Hepatocyte (in vitro differentiated cells): ENCODE data around the gene DDX56.

Experiments used
- EZH2 ChIP-seq: fragments of 200-600 bp; sonication (generic); IDR thresholded peaks from 2 replicates; pipeline ENCODE4 v1.6.1; 2016; ENCODE audit warnings: antibody characterized with exemption, mild to moderate bottlenecking, borderline replicate concordance
- EZH2phosphoT487 ChIP-seq: fragments of 200-600 bp; sonication (generic); IDR thresholded peaks from one replicate; pipeline ENCODE4 v1.6.1; 2018; ENCODE audit warnings: antibody characterized with exemption, mild to moderate bottlenecking, low read depth, moderate library complexity; ENCODE audit not compliant: unreplicated experiment, severe bottlenecking
- TF ChIP-seq, protein P1 (sequence below): fragments of 200-600 bp; sonication (generic); IDR thresholded peaks from 2 replicates; pipeline ENCODE4 v1.5.1; 2016; ENCODE audit warnings: antibody characterized with exemption, mild to moderate bottlenecking; ENCODE audit not compliant: poor library complexity

DNA sequence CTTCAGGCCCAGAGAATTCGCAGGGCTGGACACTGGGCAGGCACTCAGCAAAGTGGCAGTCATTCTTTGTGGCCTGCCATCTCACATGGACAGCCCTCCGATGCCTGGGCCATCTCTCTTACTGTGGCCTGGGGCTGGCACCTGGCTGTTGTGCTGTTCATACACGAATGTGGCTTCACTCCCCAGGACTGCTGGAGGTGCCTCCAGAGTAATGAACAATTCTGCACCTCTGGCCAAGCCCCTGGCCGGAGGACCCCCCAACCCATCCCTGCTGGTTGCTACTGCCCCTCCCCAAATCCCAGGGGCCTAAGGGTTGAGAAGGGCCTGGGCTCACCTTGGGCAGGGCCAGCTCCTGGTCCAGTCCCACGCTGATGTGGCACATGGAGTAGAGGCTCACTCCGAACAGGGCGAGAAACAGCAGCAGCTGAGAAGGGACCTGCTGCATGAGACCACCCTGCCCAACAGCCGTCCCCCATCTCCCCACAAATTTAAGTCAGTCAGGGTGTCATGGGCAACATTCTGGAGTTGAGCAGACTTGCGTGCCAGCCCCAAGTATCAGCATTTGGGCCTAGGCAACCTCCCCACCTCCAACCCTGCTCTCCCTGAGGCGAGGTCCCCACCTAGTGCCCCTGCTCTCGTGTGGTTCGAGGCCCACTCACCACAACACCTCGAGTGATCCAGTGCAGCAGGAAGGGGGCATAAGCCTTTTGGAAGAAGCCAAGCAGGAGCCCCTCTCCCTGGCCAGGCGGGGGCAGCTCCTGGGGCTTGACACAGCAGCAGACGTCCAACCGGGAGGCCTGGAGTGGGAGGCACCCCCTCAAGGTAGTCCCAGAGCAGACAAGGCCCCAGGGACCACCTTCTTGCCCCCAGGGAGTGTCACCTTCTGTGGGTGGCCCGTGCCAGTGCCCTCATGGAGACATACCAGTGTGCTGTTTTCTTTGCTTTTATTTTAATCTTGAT is 42.0 kb downstream of the DDX56 start:
- TF ChIP-seq, protein P1, sequence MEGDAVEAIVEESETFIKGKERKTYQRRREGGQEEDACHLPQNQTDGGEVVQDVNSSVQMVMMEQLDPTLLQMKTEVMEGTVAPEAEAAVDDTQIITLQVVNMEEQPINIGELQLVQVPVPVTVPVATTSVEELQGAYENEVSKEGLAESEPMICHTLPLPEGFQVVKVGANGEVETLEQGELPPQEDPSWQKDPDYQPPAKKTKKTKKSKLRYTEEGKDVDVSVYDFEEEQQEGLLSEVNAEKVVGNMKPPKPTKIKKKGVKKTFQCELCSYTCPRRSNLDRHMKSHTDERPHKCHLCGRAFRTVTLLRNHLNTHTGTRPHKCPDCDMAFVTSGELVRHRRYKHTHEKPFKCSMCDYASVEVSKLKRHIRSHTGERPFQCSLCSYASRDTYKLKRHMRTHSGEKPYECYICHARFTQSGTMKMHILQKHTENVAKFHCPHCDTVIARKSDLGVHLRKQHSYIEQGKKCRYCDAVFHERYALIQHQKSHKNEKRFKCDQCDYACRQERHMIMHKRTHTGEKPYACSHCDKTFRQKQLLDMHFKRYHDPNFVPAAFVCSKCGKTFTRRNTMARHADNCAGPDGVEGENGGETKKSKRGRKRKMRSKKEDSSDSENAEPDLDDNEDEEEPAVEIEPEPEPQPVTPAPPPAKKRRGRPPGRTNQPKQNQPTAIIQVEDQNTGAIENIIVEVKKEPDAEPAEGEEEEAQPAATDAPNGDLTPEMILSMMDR = no peak
- no peak for TF ChIP-seq EZH2
- no peak for TF ChIP-seq EZH2phosphoT487
